Spinal cord (tissue), 10 donors: Measurements from ENCODE around the gene ENTHD1. TPM values are rescaled to one million over a fixed set of nuclear protein-coding genes. Genes with fewer than 3 reads are reported as not detected.
A peak's percentile ranks its signal among the peaks of the same experiment; 100 is the strongest.

ENCODE experiments used
- DNase-seq, 6 donors: peaks; one replicate each; pipeline versions ENCODE4 v3.0.0 to v3.0.0-alpha.2; 2013 to 2015; ENCODE audit warnings: low spot score in 6 of 6, low read depth in 4 of 6
- H3K27ac ChIP-seq: one replicate; pipeline ENCODE4 v1.5.1; 2013; ENCODE audit warnings: low read depth, low read length, control low read depth
- H3K27me3 ChIP-seq: one replicate; pipeline ENCODE4 v1.6.1; 2013; ENCODE audit warnings: low read length; ENCODE audit not compliant: control insufficient read depth, insufficient read depth
- H3K36me3 ChIP-seq: one replicate; pipeline ENCODE4 v1.6.1; 2013; ENCODE audit warnings: low read length; ENCODE audit not compliant: control insufficient read depth, insufficient read depth
- H3K4me1 ChIP-seq: one replicate; pipeline ENCODE4 v1.6.1; 2013; ENCODE audit warnings: low read length; ENCODE audit not compliant: control insufficient read depth, insufficient read depth
- H3K4me3 ChIP-seq: one replicate; pipeline ENCODE4 v1.5.1; 2013; ENCODE audit warnings: low read depth, low read length, control low read depth
- H3K9me3 ChIP-seq: one replicate; pipeline ENCODE4 v1.6.1; 2013; ENCODE audit warnings: low read length; ENCODE audit not compliant: control insufficient read depth, insufficient read depth
- WGBS: methylation state at CpG from one replicate; pipeline ENCODE4 v1.1.5; 2013; ENCODE audit warnings: missing lambda C conversion rate; ENCODE audit not compliant: insufficient coverage; 5-methylcytosine and 5-hydroxymethylcytosine counted together
- polyA plus RNA-seq, 2 donors: library from polyadenylated mRNA; unstranded; fragments of 120-200 nt; gene quantifications; one replicate each; pipeline ENCODE4 v1.2.1, GENCODE V29; 2013; ENCODE audit not compliant: insufficient read length in 2 of 2
- total RNA-seq, 2 donors: library from RNA; depleted of rRNA in 1 of 2; stranded (reverse); fragments of 120-200 nt in 1 of 2; fragments of >200 nt in 1 of 2; gene quantifications; one replicate each; pipeline versions ENCODE4 v1.2.3 to v1.2.4, GENCODE V29; 2013 to 2014
- donor health status: healthy.

The ENTHD1 gene
- total and polyA plus RNA-seq, 4 donors, result 0.10 TPM; not detected in 3

- H3K9me3 ChIP-seq, result no peaks in the 10 kb centered on the region
- peaks cover 44% of the 10 kb centered on the region for H3K4me1 ChIP-seq
- no peaks in the 10 kb centered on the region for H3K36me3 ChIP-seq
- no peak overlapping the region for H3K4me3 ChIP-seq
- DNase-seq, result no peak
- WGBS, result 86% methylated on average over 8 of the region's 9 CpGs
- H3K27me3 ChIP-seq, result peaks cover 2% of the 10 kb centered on the region
- H3K27ac ChIP-seq, result no peak overlapping the region
These were observed 168.7 kb downstream of the ENTHD1 start for GRCh38 chr22:39724857-39725256.

GRCh38 chr22:39724390-39724789 is 169.2 kb downstream of the ENTHD1 start:
- H3K4me1 ChIP-seq, result peaks cover 44% of the 10 kb centered on the region
- WGBS, result 100% methylated on average over 2 of the region's 4 CpGs
- peaks cover 2% of the 10 kb centered on the region for H3K27me3 ChIP-seq

GRCh38 chr22:39723899-39724351 is 169.6 kb downstream of the ENTHD1 start:
- DNase-seq, result no peak
- peaks cover 49% of the 10 kb centered on the region for H3K4me1 ChIP-seq
- WGBS, result 84% methylated on average over 3 of the region's 3 CpGs
- H3K4me3 ChIP-seq, result no peak overlapping the region
- H3K27ac ChIP-seq, result no peak overlapping the region
- H3K9me3 ChIP-seq, result no peaks in the 10 kb centered on the region
- no peaks in the 10 kb centered on the region for H3K36me3 ChIP-seq
- peaks cover 2% of the 10 kb centered on the region for H3K27me3 ChIP-seq

More at GRCh38 chr22:39724390-39724789, 169.2 kb downstream of the ENTHD1 start:
- no peaks in the 10 kb centered on the region for H3K9me3 ChIP-seq
- DNase-seq, result no peak
- H3K36me3 ChIP-seq, result no peaks in the 10 kb centered on the region
- H3K4me3 ChIP-seq, result no peak overlapping the region
- H3K27ac ChIP-seq, result no peak overlapping the region

GRCh38 chr22:39723463-39723862 is 170.1 kb downstream of the ENTHD1 start:
- Histone ChIP-seq H3K27ac (no peak overlapping the region), H3K27me3 (peaks cover 2% of the 10 kb centered on the region), H3K4me1 (peaks cover 51% of the 10 kb centered on the region), H3K9me3 (no peaks in the 10 kb centered on the region), H3K36me3 (no peaks in the 10 kb centered on the region), H3K4me3 (no peak overlapping the region)
- 94% methylated on average over 9 of the region's 10 CpGs for WGBS
- no peak for DNase-seq

GRCh38 chr22:39722501-39722900 is 171.1 kb downstream of the ENTHD1 start:
- Histone ChIP-seq H3K9me3 (no peaks in the 10 kb centered on the region), H3K4me3 (no peak overlapping the region), H3K4me1 (peaks cover 57% of the 10 kb centered on the region), H3K36me3 (no peaks in the 10 kb centered on the region), H3K27me3 (peaks cover 2% of the 10 kb centered on the region), H3K27ac (no peak overlapping the region)
- DNase-seq, result peak in 1 of 6 donors; percentile 60
- 68% methylated on average over 3 of the region's 4 CpGs for WGBS

- H3K36me3 ChIP-seq, result no peaks in the 10 kb centered on the region
- WGBS, result 86% methylated on average over 4 of the region's 6 CpGs
These were observed 171.6 kb downstream of the ENTHD1 start for GRCh38 chr22:39722032-39722325.

GRCh38 chr22:39721206-39722031 is 172.1 kb downstream of the ENTHD1 start:
- Histone ChIP-seq H3K4me3 (no peak overlapping the region), H3K27ac (no peak overlapping the region), H3K9me3 (no peaks in the 10 kb centered on the region), H3K4me1 (peaks cover 64% of the 10 kb centered on the region), H3K36me3 (no peaks in the 10 kb centered on the region), H3K27me3 (peaks cover 2% of the 10 kb centered on the region)
- peak in 2 of 6 donors; percentile 29 to 64 for DNase-seq
- 39% methylated on average over 6 of the region's 9 CpGs for WGBS

More at GRCh38 chr22:39722032-39722325, 171.6 kb downstream of the ENTHD1 start:
- no peak overlapping the region for H3K27ac ChIP-seq
- no peak overlapping the region for H3K4me3 ChIP-seq
- H3K9me3 ChIP-seq, result no peaks in the 10 kb centered on the region
- peaks cover 2% of the 10 kb centered on the region for H3K27me3 ChIP-seq
- DNase-seq, result no peak
- peaks cover 60% of the 10 kb centered on the region for H3K4me1 ChIP-seq

GRCh38 chr22:39719559-39720450 is 173.8 kb downstream of the ENTHD1 start:
- H3K27ac ChIP-seq, result no peak overlapping the region
- no peak overlapping the region for H3K4me3 ChIP-seq
- no peak for DNase-seq
- 74% methylated on average over 8 of the region's 15 CpGs for WGBS
- H3K36me3 ChIP-seq, result no peaks in the 10 kb centered on the region
- H3K9me3 ChIP-seq, result no peaks in the 10 kb centered on the region
- H3K27me3 ChIP-seq, result peaks cover 2% of the 10 kb centered on the region
- peaks cover 71% of the 10 kb centered on the region for H3K4me1 ChIP-seq

GRCh38 chr22:39718921-39719475 is 174.6 kb downstream of the ENTHD1 start:
- no peaks in the 10 kb centered on the region for H3K36me3 ChIP-seq
- peaks cover 2% of the 10 kb centered on the region for H3K27me3 ChIP-seq
- no peaks in the 10 kb centered on the region for H3K9me3 ChIP-seq
- no peak overlapping the region for H3K27ac ChIP-seq
- H3K4me3 ChIP-seq, result no peak overlapping the region
- DNase-seq, result no peak
- H3K4me1 ChIP-seq, result peaks cover 65% of the 10 kb centered on the region
- WGBS, result over 99% methylated on average over 8 of the region's 8 CpGs
